Hippocampal formation (tissue), 2 donors: ENCODE data around the gene CARMIL1.

Experiments
- DNase-seq, 2 donors: peaks; one replicate each; lab custom pipeline; 2025; lab: John Stamatoyannopoulos, UW

Gene CARMIL1

DNA sequence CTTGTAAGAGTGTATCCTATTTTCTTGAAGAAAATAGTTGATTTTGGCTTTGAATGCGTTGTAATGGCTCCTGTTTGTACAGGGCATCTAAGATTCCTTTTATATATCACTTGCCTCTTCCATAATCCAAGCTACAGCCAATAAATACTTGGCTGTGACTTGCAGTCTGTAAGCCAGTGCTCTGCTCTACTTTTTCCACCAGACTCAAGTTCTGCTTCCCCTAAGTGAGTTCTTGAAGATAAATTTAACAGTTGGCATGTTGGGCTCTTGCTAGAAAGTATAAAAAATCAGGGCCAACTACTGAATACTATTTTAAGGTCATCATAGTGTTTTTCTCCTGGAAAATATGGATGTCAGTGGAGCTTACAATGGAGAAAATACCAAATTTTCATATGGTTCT is 336.3 kb downstream of the CARMIL1 start:
- no peak for DNase-seq

DNA sequence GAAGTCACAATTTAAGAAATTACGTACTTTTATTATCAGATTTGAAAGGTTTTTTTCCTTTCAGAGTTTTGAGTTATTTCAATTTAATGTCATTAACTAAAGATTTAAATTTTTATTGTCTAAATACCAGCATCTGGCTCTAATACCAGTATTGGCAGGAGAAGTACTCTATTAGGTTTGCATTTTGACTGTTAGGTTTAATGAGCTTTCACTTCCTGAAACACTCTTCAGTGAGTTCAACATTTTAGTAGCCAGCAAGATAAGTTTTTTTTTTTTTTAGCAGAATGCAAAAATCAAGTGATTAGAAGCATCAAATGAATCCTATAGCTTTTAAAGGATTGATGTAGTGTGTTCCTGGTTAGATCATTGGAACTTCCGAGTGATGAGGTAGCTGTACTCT is 338.8 kb downstream of the CARMIL1 start:
- DNase-seq: no peak

DNA sequence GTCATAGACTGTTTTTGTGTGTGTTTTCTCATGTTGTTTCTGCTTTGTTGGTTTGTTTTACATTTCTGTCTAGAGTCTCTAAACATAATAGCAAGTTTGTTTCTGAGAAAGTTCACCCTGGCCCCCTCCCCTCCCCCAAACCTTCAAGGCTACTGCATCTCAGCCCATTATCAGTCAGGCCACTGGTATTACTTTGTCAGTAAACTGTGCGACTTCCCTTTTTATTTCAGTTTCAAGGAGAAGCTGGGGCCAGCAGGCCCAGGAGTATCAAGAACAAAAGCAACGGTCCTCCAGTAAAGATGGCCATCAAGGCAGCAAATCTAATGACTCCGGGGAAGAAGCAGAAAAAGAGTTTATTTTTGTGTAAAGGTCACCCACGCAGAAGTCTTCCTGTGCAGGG is 340.0 kb downstream of the CARMIL1 start:
- no peak for DNase-seq

DNA sequence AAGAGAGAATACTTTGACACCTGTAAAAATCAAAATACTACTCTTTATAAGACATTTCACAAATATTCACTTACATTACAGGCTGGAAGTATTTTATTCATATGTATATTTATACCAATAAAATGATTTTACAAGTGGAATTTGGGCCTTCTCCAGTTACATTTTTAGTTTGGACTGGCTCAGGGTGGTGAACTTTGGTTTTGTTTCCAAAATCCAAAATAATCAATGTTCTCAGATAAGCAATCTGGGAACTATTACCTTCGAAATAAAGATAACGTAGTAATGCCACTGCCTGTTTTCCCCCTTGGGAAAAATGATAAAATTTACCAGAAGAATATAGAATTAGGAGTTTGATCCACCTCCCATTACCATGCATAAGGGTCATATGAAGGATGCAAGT is 341.2 kb downstream of the CARMIL1 start:
- DNase-seq: no peak

DNA sequence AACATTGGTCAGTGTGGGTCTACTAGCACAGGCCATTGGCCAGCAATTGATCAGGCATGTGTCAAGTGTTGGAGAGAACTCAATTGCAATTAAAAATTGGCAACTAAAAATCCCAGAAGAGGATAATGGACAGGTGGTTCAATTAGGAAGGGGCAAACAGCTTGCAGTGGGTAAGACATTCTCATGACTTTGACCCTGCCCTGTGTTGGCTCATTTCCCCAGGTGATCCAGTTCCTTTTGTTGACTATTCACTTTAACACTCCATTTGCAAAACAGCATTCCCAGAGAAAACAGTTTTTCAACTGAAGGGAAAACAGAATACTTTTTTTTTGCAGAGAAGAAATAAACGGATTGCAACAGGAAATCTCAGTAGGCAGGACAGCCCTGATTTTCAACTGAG is 343.9 kb downstream of the CARMIL1 start:
- no peak for DNase-seq

DNA sequence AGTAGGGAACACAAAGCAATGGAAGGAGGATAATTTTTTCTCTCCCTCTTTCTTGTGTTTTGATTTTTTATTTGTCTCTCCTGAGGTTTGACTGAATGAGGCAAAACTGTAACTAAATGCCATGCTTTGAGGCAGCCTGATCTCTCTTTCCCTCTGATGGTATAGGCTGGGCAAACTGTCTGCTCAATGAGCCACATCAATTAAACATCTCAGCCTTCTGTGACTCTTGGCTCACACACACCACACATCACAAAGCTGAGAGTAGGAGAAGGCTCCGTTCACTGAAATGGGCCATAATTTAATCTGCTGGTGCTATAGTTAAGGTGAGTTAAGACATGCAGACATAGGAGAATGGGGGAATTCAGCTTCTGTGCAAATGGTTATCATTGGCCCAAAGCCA is 344.7 kb downstream of the CARMIL1 start:
- no peak for DNase-seq

DNA sequence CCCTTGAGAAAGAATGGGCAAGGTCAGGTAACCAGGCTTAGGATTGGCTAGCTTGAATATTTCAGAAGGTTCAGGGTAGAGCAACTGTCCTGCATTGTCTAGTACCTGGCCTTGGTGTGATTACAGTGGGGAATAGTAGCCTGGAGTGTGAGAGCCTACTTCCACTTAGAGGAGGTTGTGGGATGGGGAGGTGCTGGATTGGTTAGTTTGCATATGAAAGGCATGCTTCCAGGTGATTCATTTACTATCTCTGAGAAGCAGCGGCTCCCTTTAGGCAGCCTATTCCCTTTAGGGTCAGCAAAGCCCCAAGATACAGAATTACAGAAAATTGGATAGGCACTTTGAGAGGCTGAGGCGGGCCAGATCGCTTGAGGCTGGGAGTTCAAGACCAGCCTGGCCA is 347.8 kb downstream of the CARMIL1 start:
- no peak for DNase-seq

DNA sequence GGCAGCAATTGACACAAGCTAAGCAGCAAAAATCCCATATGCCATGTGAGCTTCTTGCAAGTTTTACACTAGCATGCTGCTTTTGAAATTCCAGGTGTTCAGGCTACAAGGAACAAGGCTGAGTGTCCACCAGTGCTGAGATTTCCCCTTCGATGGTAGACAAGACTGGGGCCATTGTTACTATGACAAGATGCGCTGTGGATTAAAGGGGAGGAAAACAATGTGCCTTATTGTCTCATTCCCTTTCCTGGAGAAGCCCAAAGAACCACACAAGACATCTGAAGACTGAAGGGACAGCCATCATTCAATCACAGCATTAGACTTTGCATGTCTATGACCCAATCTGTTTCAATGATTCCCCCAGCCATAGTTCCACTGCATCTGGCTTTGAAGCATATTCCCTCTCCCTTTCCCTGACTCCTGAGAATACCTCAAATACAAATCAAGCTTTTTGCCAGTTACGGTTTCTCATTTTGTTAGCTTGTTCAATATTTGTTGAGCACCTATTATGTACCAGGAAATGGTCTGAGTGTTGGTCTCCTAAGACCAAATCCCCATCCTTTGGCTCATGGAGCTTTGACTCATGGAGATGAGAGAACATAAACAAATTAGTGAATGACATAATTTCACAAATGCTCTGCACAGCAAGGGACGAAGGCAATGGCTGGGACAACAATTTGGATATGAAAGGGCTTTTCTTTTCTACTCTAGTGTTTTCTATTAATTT is 349.5 kb downstream of the CARMIL1 start:
- no peak for DNase-seq

DNA sequence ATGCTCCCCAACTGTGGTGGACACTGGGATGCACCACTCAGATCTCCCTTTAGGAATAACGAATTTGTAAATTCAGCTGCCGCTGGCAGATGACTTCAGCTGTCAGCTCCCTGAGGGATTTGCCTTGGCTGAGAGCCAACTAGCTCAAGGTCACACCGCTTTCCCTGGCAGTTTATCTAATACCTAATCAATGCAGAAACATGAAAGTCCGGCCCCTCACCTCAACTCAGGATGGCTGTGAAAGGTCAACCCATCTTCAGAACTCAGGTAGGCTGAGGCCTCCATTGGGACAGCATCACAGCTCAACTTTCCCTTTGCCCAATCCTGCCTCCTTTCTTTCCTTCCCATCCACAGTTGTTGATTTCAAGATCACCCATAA is 350.0 kb downstream of the CARMIL1 start:
- no peak for DNase-seq

DNA sequence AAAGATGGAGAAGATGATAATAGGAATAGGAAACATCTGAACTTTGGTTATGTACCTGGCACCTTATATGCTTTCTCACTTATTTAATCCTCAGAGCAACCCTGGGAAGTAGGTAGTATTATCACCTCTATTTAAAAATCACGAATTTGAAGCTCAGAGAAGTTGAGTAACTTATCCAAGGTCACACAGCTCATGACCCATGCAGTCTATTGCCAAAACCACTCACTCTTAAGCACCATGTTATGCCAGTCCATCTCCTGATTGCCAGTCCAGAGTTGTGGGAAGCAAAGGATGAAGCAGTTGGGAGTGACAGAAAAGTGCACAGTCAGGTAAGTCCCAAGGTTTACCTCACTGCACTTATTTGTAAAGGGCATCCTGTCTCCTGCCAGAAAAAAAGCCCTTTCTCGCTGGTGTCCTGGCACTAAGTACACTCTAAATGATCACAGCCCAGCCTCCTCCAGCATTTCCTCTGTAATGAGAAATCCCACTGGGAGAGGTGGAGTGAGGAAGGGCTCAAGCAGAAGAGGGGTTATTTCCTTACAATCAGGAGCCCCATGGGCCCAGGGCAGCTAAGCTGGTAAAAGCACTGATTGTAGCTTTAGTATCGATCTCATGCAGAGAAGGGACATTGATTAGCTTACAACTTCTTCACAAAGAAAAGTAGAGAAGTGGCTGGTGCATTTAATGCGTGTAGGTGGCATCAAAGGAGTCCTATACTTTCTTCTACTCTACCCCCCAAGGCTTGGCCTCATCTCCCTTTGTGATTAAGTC is 351.5 kb downstream of the CARMIL1 start:
- no peak for DNase-seq

DNA sequence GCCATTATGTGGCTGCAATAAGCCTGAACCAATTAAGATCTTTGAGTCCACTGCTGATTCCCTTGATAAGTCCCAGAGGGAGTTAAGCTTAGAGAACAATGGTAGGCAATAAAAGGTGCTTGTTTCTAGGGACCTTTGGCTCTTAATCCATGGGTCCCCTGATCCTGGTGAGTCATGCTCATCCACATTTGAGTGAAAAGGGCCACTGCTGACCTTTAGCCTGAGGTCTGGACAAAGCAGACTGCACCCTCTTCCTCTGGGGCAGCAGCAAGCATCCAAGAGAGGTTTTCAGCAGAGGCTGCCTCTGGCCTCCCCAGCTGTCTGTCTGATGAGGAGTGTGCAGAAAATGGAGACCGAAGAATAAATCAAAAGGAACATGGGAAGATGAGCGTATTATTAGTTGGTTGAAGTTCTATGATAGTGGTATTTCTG is 356.7 kb downstream of the CARMIL1 start:
- no peak for DNase-seq

DNA sequence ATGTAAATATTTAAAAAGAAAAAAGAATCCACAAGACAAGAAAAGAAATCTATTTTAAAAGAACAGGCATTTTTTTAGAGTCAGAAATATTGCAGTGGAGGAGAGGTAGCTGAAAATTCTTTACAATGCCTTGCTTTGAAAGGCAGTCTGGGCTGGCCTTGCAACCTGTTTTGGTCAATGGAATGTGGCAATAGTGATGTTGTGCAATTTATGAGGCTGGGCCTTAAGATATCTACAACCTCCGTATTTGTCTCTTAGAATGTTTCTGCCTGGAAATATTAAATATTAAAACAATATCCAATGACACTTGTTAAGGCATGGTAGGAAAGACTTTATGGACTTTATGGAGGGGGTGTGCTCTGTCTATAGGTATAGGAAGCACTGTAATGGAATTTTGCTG is 358.0 kb downstream of the CARMIL1 start:
- no peak for DNase-seq

DNA sequence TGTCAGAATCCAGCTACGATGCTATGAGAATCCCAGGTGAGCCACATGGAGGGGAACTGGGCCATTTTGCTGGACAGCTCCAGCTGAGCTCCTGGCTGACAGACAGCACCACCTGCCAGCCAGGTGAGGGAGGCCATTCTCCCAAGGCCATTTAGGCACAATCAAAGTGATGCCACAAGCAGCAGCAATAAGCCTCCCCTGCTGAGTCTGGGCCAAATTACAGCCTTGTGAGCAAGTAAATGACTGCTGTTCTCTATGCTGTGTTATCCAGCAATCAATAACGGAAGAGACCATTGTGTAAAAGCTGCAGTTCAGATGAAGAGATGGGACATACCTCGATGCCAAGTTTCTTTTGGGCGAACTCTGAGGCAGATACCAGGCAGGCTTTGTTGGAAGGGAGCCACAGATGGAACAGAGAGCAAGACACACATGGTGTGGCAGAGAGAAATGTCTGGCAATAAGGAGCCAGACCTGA is 358.8 kb downstream of the CARMIL1 start:
- DNase-seq: no peak

DNA sequence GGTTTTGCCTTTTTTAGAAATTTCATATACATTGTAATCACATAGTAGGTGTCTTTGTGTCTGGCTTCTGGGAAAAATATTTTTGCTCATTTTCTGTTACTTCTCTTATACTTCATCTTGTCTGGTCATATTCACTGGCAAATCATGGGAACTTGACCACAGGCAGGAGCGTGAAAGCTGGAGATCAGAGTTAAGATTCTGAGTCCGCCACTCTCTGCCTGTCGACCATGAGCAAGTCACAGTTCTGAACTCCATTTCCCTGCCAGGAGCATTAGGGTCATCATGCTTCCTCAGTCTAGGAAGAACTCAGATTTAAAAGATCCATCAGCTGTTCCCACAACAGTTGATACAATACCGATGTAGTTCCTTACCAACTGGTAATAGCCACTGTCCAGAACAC is 360.5 kb downstream of the CARMIL1 start:
- no peak for DNase-seq

DNA sequence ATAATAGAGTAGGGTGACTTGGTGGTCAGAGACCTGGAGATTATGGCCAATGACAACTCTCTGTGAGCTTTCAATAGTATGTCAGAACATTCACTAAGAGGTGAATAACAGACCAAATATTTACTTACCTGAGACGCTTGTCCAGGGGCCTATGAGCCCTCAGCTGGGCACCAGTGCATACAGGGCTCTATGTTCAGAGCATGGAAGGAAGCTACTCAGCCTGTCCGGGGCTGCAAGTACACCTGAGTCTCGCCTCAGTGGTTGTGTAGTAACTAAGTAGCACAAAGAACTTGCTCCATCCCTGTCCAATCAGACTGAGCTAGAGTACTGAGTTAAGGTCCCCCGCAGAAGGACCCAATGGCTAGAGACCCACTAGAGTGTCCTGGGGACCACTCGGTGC is 361.3 kb downstream of the CARMIL1 start:
- DNase-seq: no peak

DNA sequence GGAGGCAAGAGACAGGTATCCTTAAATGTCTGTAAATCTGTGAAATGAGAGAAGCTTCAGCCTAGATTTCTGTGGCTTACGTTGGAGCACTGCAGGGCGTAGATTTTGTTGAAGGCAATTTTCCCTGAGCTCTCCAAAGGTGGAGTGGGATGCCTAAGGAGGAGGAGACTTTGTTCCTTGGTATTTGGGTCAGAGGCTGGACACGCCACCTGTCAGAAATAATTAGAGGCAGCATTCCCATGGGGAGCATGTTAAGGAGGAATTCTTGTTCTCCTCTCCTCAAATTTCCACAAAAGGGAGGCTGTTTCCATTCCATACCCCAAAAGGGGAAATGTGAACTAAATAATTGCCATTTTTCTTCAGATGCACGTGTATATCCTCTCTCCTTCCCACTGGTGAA is 361.7 kb downstream of the CARMIL1 start:
- no peak for DNase-seq

DNA sequence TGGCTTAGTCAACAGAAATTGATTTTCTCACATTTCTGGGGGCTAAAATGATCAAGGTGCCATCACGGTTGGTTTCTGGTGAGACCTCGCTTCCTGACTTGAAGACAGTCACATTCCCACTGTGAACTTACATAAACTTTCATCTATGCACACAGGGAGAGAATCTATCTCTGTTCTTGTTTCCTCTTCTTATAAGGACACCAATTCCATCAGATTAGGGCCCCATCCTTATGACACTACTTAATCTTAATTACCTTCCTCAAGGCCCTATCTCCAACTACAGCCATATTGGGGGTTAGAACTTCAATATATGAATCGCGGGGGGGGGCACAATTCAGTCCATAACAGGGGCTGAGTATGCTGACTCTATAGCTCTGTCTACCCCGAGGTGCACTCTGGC is 362.2 kb downstream of the CARMIL1 start:
- no peak for DNase-seq

DNA sequence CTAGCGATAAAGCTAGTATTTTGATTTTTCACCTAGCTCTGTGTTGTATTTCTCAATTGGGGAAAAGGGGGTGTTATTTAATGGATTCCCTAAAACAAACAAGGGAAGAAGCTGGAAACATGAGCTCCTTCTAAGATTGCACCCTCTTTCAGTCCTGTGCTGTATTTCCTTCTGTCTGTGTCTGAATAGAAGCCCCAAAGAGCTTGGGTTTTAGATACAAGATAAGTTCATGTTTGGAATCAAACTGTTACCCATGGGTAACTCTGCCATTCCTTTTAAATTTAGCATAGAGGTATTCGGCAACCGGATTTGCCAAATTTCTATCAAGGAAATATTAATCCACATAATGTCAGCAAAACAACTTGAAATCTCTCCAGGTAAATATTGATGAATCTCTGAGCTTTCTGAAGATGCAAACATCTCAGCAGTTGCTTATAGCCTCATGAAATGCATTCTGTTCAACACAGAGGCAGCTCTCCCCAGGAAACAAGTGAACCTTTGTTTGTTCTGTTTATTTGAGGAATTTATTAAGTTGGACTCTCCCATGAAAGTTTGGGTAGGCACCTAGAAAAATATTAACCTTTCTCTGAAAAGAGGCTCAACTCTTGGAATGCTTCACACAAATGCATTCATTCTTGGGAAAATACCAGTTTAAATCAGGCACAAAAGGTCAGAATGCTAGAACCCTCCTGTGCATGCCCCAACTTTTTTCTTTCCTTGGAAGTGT is 362.9 kb downstream of the CARMIL1 start:
- DNase-seq: no peak

DNA sequence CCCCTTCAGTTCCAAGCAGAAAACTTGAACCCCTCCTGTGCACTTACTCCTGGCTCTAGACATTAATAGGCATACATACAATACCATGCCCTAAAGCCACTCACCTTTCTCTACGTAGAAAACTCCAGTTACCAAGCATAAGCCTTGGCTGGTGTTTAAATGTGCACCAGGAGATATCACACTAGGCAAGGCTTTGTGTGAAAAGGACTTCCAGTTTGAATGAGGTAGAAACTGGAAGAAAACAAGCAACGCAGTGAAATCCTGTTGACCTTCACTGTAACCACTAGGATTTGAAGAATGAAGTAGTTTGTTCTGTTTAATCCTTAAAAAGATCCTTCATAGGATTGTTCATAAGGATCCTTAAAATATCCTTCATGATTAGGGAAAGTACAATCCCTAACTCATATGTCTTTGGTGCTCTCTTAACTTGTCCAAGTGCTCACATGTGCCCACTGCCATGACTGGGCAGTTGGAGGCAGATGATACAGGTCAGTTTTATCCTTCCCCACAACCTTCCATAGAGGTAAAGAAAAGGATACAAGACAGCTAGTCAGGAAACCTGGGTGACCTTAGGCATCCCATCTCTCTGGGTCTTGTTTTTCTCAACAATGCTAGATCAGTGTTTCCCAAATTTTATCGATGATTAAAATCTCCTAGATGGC is 363.6 kb downstream of the CARMIL1 start:
- no peak for DNase-seq

DNA sequence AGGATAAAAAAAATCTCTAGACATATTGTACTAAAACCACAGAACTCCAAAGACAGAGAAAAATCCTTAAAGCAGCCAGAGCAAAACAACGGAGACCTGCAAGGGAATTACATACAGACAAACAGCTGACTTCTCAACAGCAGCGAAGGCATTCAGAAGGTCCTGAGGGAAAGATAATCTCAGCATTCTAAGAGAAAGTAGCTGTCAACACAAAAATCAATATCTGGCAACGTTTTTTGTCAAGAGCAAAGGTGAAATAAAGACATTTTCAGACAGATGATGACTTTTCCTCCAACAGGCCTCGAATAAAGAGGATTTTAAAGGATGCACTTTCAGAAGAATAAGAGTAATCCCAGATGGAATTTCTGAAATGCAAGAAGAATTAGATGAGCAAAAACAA is 366.7 kb downstream of the CARMIL1 start:
- DNase-seq: no peak

DNA sequence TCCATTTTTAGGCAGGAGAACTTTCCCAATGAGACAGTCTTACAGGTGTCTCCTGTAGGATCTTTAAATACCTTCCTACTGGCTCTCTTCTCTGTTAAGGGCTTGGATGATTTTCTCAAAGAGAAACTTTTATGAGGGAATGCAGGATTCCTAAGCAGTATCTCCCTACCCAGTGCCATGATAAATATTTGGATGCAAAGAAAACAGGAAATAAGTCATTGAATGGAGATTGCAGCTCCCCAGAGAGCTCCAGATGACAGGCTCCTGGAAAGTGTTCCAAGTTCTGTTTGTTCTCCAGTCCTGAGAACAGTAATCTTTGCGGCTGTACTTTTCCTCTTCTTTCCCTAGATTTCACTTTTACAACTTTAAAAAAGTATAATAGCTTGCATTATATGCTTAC is 370.4 kb downstream of the CARMIL1 start:
- DNase-seq: no peak

DNA sequence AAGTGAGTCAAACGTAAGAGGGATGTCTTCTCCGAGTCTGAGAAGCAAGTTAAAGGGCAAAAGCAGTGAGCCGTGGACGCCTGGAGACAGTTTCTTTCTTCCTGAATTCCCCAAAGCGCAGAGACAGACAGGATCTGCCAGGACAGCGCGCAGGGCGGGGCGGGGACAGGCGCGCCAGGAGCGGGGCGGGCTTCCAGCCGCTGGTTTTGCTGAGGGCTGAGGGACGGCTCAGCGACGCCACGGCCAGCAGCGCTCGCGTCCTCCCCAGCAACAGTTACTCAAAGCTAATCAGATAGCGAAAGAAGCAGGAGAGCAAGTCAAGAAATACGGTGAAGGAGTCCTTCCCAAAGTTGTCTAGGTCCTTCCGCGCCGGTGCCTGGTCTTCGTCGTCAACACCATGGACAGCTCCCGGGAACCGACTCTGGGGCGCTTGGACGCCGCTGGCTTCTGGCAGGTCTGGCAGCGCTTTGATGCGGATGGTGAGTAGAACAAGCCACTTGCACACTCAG is 372.9 kb downstream of the CARMIL1 start, which contains the start of gene SCGN:
TSS of gene SCGN (plus strand) at position 209 of the 509 bp plus-strand sequence. CDS start at position 398, 189 bp downstream.
- DNase-seq: no peak
